Lower lobe of right lung (tissue), 2 donors: Measurements from ENCODE around the gene MOAP1. TPM values are rescaled to one million over a fixed set of nuclear protein-coding genes. Genes with fewer than 3 reads are reported as not detected.
A peak's percentile ranks its signal among the peaks of the same experiment; 100 is the strongest.
"Not testable (repeated sequence)": the region's sequence is repeated elsewhere in the genome, so short reads cannot be mapped to it uniquely, and the experiment has no call there.

Experiments
- ATAC-seq, 2 donors: fragments of 200-7000 bp; cut with Tn5 transposase; one replicate each; pipeline ENCODE4 v1.9.1; 2020 to 2022; ENCODE audit warnings: mild to moderate bottlenecking in 2 of 2, moderate library complexity in 2 of 2
- DNase-seq: peaks from one replicate; pipeline ENCODE4 v3.0.0-alpha.2; 2020
- H3K27ac ChIP-seq: fragments of 200-600 bp; one replicate; pipeline ENCODE4 v1.8.0; 2022
- H3K27me3 ChIP-seq: fragments of 200-600 bp; one replicate; pipeline ENCODE4 v1.8.0; 2022; ENCODE audit warnings: low read depth
- H3K36me3 ChIP-seq: fragments of 200-600 bp; one replicate; pipeline ENCODE4 v1.8.0; 2022; ENCODE audit warnings: mild to moderate bottlenecking
- H3K4me1 ChIP-seq: fragments of 200-600 bp; one replicate; pipeline ENCODE4 v1.8.0; 2022
- H3K4me3 ChIP-seq: fragments of 200-600 bp; one replicate; pipeline ENCODE4 v1.8.0; 2022; ENCODE audit warnings: mild to moderate bottlenecking
- H3K9me3 ChIP-seq: fragments of 200-600 bp; one replicate; pipeline ENCODE4 v1.8.0; 2022
- CTCF ChIP-seq: fragments of 200-600 bp; IDR thresholded peaks from one replicate; pipeline ENCODE4 v1.8.0; 2022; ENCODE audit warnings: antibody characterized with exemption, mild to moderate bottlenecking
- intact Hi-C: fragments of 100-400 bp; cut with DNase I; formaldehyde crosslinking; loops from one replicate; pipeline ENCODE4 v1.11.0; 2022
- long read RNA-seq: library from polyadenylated mRNA; unstranded; transcript quantifications from one replicate; pipeline ENCODE4 v2.0.0, GENCODE V29; 2021
- total RNA-seq: library from RNA; stranded (reverse); fragmentation: NEBNext Ultra II Directional; extraction: Animal tissue kit (Norgen Biotek cat#: 25700); gene quantifications from one replicate; pipeline ENCODE4 v1.2.1, GENCODE V29; 2021
- donor health status: DM: no; HTN: yes; CAD: no; lungs with severe emphysema.

Gene MOAP1, protein sequence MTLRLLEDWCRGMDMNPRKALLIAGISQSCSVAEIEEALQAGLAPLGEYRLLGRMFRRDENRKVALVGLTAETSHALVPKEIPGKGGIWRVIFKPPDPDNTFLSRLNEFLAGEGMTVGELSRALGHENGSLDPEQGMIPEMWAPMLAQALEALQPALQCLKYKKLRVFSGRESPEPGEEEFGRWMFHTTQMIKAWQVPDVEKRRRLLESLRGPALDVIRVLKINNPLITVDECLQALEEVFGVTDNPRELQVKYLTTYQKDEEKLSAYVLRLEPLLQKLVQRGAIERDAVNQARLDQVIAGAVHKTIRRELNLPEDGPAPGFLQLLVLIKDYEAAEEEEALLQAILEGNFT
- 30.3 TPM for total RNA-seq
- long read RNA-seq, transcript MOAP1-201 (3 exons, 2,441 nt): major isoform, 34 of 44 reads
- long read RNA-seq, partial matches to known transcripts: 0 of 44 reads
- long read RNA-seq, other reads (novel, unspliced or antisense): 7 of 44 reads

- peak; percentile 93 for DNase-seq
These were observed at the start of gene MOAP1, which contains the start of gene LYSET for GRCh38 chr14:93184391-93185348. MOAP1 (minus strand) TSS chr14:93184897; CDS start chr14:93184242, 655 bp downstream. LYSET (plus strand) TSS chr14:93185317; CDS start chr14:93185406, 89 bp downstream.

GRCh38 chr14:93233078-93233477, 48.4 kb upstream of the MOAP1 start:
- ATAC-seq, H3K4me1 ChIP-seq, intact Hi-C loops: not testable (repeated sequence)

More at GRCh38 chr14:93184391-93185348, at the start of gene MOAP1, which contains the start of gene LYSET:
- intact Hi-C loops: no loop called here
- peak; percentile 96 for ATAC-seq
- Histone ChIP-seq H3K27me3 (no peaks in the 10 kb centered on the region), H3K27ac (peak within 1 kb of the TSS; percentile 98), H3K4me1 (peaks cover 32% of the 10 kb centered on the region), H3K36me3 (peaks cover 50% of the 10 kb centered on the region), H3K9me3 (no peaks in the 10 kb centered on the region), H3K4me3 (peak within 1 kb of the TSS; percentile 97)
- peak; percentile 42 for TF ChIP-seq CTCF

DNA sequence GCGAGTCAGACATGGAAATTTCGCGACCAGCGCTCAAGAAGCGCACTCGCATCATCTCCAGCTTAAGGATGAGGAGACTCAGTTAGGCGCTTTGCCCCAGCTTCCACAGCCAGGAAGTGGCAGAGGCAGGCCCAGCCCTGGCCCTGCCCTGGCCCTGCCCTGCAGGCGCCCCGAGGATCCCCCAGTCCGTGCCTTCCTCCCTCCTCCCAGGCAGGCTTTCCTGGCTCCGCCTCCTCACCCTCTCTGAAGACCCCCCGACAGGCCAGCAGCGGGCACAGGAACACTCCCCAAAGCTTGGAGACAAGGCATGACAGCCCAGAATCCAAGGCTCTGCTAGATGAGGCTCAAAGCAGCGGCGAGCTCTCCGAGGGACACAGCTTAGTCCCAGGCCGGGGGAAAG, 47.5 kb upstream of the MOAP1 start:
- Histone ChIP-seq H3K36me3 (peaks cover 15% of the 10 kb centered on the region), H3K9me3 (no peaks in the 10 kb centered on the region), H3K4me3 (peak overlapping the region; percentile 41), H3K4me1 (no peaks in the 10 kb centered on the region), H3K27me3 (no peaks in the 10 kb centered on the region), H3K27ac (no peak overlapping the region)
- DNase-seq: no peak
- ATAC-seq: no peak
- TF ChIP-seq CTCF: no peak
- intact Hi-C loops: no loop called here

More at GRCh38 chr14:93233078-93233477, 48.4 kb upstream of the MOAP1 start:
- not testable (repeated sequence) for H3K9me3 ChIP-seq, H3K27ac ChIP-seq, H3K36me3 ChIP-seq, H3K27me3 ChIP-seq, H3K4me3 ChIP-seq, DNase-seq

DNA sequence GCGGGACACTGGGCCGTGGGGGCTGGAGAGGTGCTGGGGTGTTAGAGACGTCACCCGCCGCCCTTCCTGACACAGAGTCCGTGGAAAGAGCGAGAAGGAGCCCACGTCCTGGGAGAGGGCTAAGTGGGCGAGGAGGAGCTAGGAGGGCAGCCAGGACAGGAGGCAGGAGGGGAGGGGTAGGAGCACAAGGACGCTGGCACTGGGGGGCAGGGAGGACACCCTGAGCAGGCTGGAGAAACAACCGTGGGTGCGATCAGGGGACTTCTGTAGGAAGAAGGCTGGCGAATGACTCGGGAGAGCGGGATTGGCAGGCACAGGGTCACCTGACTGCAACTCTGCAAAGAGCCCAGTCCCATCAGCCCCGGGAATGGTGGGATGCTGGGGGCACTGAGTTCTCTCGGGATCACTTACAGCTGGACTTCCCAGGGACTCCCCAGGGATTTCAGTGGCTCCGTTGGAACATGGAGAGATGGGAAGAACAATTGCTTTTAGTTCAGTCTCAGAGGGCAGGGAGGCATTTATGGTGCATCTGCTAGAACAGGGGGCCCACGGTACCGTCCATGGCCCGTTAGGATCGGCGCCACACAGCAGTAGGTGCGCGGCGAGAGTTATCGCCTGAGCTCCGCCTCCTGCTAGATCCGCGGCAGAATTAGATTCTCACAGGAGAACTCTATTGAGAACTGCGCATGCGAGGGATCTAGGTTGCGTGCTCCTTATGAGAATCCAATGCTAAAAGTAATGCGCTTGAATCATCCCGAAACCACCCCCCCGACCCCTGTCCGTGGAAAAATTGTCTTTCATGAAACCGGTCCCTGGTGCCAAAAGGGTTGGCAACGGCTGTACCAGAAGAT, 46.7 kb upstream of the MOAP1 start:
- DNase-seq (no peak), ATAC-seq (peak; percentile 21 to 63)
- intact Hi-C loops: no loop called here
- Histone ChIP-seq H3K27me3 (no peaks in the 10 kb centered on the region), H3K9me3 (no peaks in the 10 kb centered on the region), H3K27ac (no peak overlapping the region), H3K4me3 (peak overlapping the region; percentile 41), H3K4me1 (no peaks in the 10 kb centered on the region), H3K36me3 (peaks cover 22% of the 10 kb centered on the region)
- no peak for TF ChIP-seq CTCF

DNA sequence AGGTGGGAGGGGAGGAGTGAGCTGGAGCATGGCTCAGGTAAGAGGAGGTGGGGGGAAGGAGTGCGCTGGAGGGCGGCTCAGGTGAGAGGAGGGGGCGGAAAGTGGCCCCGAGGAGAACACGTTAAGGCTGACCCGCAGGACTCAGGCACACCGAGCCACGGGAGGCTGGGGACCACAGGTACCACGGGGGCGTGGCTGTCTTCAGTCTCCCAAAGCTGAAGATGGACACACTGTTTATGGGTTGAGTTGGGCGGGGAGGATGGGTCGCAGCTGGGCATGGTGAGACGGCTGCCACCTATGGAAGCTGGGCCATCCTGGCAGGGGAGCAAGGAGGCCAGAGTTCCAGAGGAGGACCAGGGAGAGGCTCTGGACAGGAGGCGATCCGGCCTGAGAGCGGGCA, 45.8 kb upstream of the MOAP1 start:
- Histone ChIP-seq H3K27me3 (no peaks in the 10 kb centered on the region), H3K9me3 (no peaks in the 10 kb centered on the region), H3K27ac (no peak overlapping the region), H3K4me3 (no peak overlapping the region), H3K4me1 (no peaks in the 10 kb centered on the region), H3K36me3 (peaks cover 30% of the 10 kb centered on the region)
- DNase-seq: no peak
- ATAC-seq: no peak
- no peak for TF ChIP-seq CTCF
- intact Hi-C loops: no loop called here
